ENCODE results near the gene OTUB1.

DNA sequence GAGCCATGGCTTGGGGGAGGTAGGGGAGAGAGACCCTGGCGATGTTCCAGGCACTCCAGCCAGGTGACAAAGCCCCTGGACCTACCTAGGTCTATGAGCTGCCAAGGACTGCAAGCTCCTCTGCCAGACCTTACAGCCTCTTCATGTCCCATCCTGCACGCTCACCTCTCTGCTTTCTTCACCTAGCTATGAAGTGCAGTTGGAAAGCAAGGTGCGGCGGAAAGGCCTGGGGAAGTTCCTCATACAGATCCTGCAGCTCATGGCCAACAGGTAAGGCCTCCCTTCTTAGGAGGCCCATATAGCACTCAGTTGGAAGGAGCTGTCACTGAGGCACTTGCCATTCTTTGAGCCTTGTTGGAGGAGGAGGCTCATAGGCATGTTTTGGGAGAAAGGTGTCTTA, 33.7 kb upstream of the OTUB1 start:
- TF ChIP-seq, protein P1, sequence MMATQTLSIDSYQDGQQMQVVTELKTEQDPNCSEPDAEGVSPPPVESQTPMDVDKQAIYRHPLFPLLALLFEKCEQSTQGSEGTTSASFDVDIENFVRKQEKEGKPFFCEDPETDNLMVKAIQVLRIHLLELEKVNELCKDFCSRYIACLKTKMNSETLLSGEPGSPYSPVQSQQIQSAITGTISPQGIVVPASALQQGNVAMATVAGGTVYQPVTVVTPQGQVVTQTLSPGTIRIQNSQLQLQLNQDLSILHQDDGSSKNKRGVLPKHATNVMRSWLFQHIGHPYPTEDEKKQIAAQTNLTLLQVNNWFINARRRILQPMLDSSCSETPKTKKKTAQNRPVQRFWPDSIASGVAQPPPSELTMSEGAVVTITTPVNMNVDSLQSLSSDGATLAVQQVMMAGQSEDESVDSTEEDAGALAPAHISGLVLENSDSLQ (IDR thresholded peaks at IDR 0.05), result no peak
- TF ChIP-seq ZNF41 (CRISPR knock-in tag; conservative IDR thresholded peaks at IDR 0.05) (no peak), NFXL1 (CRISPR knock-in tag; IDR thresholded peaks at IDR 0.05) (no peak)
- TF ChIP-seq, protein P2, sequence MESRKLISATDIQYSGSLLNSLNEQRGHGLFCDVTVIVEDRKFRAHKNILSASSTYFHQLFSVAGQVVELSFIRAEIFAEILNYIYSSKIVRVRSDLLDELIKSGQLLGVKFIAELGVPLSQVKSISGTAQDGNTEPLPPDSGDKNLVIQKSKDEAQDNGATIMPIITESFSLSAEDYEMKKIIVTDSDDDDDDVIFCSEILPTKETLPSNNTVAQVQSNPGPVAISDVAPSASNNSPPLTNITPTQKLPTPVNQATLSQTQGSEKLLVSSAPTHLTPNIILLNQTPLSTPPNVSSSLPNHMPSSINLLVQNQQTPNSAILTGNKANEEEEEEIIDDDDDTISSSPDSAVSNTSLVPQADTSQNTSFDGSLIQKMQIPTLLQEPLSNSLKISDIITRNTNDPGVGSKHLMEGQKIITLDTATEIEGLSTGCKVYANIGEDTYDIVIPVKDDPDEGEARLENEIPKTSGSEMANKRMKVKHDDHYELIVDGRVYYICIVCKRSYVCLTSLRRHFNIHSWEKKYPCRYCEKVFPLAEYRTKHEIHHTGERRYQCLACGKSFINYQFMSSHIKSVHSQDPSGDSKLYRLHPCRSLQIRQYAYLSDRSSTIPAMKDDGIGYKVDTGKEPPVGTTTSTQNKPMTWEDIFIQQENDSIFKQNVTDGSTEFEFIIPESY (CRISPR knock-in tag; IDR thresholded peaks at IDR 0.05), result no peak

Data from K562 (cell line).